Astrocyte (in vitro differentiated cells and primary cell): Measurements from ENCODE around the gene PXDN.

Experiments
- CTCF ChIP-seq: IDR thresholded peaks from 2 replicates; pipeline ENCODE4 v1.5.1; 2011; ENCODE audit warnings: low read depth, mild to moderate bottlenecking, inconsistent platforms, low read length, moderate library complexity; ENCODE audit not compliant: insufficient read depth
- EZH2 ChIP-seq: IDR thresholded peaks from 2 replicates; pipeline ENCODE4 v1.6.1; 2012; ENCODE audit warnings: mild to moderate bottlenecking, low read length, inconsistent platforms; ENCODE audit not compliant: insufficient read depth

- no peak for TF ChIP-seq CTCF
- no peak for TF ChIP-seq EZH2
Measured at GRCh38 chr2:1623906-1624445, 120.3 kb downstream of the PXDN start.
